PC-9 (cell line): Measurements from ENCODE around the gene IKZF2. TPM values are rescaled to one million over a fixed set of nuclear protein-coding genes. Genes with fewer than 3 reads are reported as not detected.

Experiments used
- BruUV-seq: library from RNA; stranded (reverse); fragments of 400-500 nt; replicated peaks from 2 replicates; lab custom pipeline; 2021; lab: Mats Ljungman, UMichigan
- CTCF ChIA-PET: fragments of 300-600 bp; sonication (Branson Sonifier 250); formaldehyde crosslinking; loops from one replicate; lab custom pipeline; 2022; ENCODE audit warnings: antibody characterized with exemption; lab: Charles Lee
- POLR2A ChIA-PET: fragments of 300-600 bp; sonication (Branson Sonifier 250); formaldehyde crosslinking; loops from one replicate; lab custom pipeline; 2022; ENCODE audit warnings: antibody characterized with exemption; ENCODE audit not compliant: unreplicated experiment; lab: Charles Lee
- DNase-seq, 2 experiments: peaks; one replicate each; pipeline versions ENCODE4 v3.0.0 to v3.0.0-alpha.2; 2015 to 2022; ENCODE audit warnings: mixed read lengths in 1 of 2
- H2AFZ ChIP-seq: fragments of 200-600 bp; sonication (generic); 2 replicates; pipeline ENCODE4 v1.8.1; 2017; ENCODE audit warnings: antibody characterized with exemption
- H3F3A ChIP-seq: fragments of 200-600 bp; sonication (generic); 2 replicates; pipeline ENCODE4 v1.8.1; 2017; ENCODE audit warnings: antibody characterized with exemption, mild to moderate bottlenecking, low read depth; ENCODE audit not compliant: insufficient read depth
- H3K27ac ChIP-seq: fragments of 200-600 bp; sonication (generic); 2 replicates; pipeline ENCODE4 v1.6.1; 2016; ENCODE audit warnings: mixed run types
- H3K27me3 ChIP-seq: fragments of 200-600 bp; sonication (generic); 2 replicates; pipeline ENCODE4 v1.6.1; 2016; ENCODE audit warnings: low read depth, mixed run types; ENCODE audit not compliant: insufficient read depth
- H3K36me3 ChIP-seq: fragments of 200-600 bp; sonication (generic); 2 replicates; pipeline ENCODE4 v1.6.1; 2016; ENCODE audit warnings: low read depth, mixed run types
- H3K4me1 ChIP-seq: fragments of 200-600 bp; sonication (generic); replicated peaks from 2 replicates; pipeline ENCODE4 v1.6.1; 2016; ENCODE audit warnings: mixed run types; ENCODE audit not compliant: insufficient read depth
- H3K4me2 ChIP-seq: fragments of 200-600 bp; sonication (generic); 2 replicates; pipeline ENCODE4 v1.6.1; 2017; ENCODE audit warnings: mixed run types
- H3K4me3 ChIP-seq: fragments of 200-600 bp; sonication (generic); 2 replicates; pipeline ENCODE4 v1.6.1; 2016; ENCODE audit warnings: mixed run types
- H3K79me2 ChIP-seq: fragments of 200-600 bp; sonication (generic); 2 replicates; pipeline ENCODE4 v1.6.1; 2017; ENCODE audit warnings: low read depth, mixed run types
- H3K9me2 ChIP-seq: fragments of 200-600 bp; sonication (generic); 2 replicates; pipeline ENCODE4 v1.8.1; 2017; ENCODE audit warnings: mild to moderate bottlenecking; ENCODE audit not compliant: insufficient read depth
- H3K9me3 ChIP-seq: fragments of 200-600 bp; sonication (generic); 2 replicates; pipeline ENCODE4 v1.8.1; 2016; ENCODE audit warnings: low read depth; ENCODE audit not compliant: insufficient read depth
- H4K20me1 ChIP-seq: fragments of 200-600 bp; sonication (generic); 2 replicates; pipeline ENCODE4 v1.8.1; 2017; ENCODE audit not compliant: insufficient read depth
- EZH2 ChIP-seq: fragments of 200-600 bp; sonication (generic); IDR thresholded peaks from 2 replicates; pipeline ENCODE4 v1.8.0; 2017; ENCODE audit warnings: antibody characterized with exemption, low read depth
- intact Hi-C: fragments of 100-400 bp; cut with micrococcal nuclease; formaldehyde crosslinking; loops from one replicate; pipeline ENCODE4 v1.10.0; 2022; ENCODE audit not compliant: unreplicated experiment
- total RNA-seq: library from RNA; stranded (reverse); gene quantifications from 2 replicates; pipeline ENCODE4 v1.2.3, GENCODE V29; 2021
- TF ChIP-seq, protein P1 (sequence below): fragments of 200-600 bp; sonication (generic); conservative IDR thresholded peaks from 2 replicates; pipeline ENCODE4 v1.6.1; 2017; ENCODE audit warnings: mixed run types, antibody characterized with exemption, mild to moderate bottlenecking, moderate library complexity

IKZF2 gene
- total RNA-seq, 1 experiment from 2014 or later = 28.3 TPM

DNA sequence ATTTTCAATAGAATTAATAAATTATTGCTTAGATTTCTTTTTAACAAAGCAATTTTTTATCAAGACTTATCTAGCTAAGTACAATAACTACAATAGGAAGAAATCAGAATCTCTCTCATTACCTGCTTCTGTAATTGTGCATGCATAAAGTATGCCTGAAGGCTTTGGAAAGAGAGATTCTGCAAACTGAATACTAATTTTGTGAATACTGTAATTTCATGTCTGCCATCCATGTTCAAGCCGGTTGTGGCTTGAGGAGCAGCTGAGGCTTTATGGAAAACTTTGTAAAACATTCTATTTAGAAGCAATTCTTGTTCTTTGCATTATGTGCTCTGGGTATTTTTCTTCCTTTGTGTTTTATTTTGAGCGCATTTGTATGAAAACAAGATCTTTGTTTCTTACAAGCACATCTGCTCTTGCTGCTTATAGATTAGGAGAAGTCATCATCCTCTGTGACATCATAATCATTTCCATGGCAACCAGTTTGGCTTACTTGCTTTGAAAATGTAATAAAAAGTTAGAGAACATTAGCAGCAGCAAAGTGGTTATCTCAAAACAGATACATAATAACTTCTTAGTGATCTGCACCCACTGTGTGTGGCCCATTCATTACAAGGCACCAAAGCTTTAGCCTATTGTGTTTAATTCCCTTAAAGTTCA lies 16.0 kb upstream of the IKZF2 start:
- Histone ChIP-seq H3K4me1 (no peaks in the 10 kb centered on the region), H3K9me3 (no peaks in the 10 kb centered on the region), H3F3A (no peaks in the 10 kb centered on the region), H3K27ac (no peak overlapping the region), H3K4me2 (no peak overlapping the region), H3K36me3 (no peaks in the 10 kb centered on the region), H3K27me3 (no peaks in the 10 kb centered on the region), H2AFZ (no peak overlapping the region), H3K79me2 (no peaks in the 10 kb centered on the region), H3K4me3 (no peak overlapping the region), H4K20me1 (no peaks in the 10 kb centered on the region), H3K9me2 (no peaks in the 10 kb centered on the region)
- TF ChIP-seq, protein P1, sequence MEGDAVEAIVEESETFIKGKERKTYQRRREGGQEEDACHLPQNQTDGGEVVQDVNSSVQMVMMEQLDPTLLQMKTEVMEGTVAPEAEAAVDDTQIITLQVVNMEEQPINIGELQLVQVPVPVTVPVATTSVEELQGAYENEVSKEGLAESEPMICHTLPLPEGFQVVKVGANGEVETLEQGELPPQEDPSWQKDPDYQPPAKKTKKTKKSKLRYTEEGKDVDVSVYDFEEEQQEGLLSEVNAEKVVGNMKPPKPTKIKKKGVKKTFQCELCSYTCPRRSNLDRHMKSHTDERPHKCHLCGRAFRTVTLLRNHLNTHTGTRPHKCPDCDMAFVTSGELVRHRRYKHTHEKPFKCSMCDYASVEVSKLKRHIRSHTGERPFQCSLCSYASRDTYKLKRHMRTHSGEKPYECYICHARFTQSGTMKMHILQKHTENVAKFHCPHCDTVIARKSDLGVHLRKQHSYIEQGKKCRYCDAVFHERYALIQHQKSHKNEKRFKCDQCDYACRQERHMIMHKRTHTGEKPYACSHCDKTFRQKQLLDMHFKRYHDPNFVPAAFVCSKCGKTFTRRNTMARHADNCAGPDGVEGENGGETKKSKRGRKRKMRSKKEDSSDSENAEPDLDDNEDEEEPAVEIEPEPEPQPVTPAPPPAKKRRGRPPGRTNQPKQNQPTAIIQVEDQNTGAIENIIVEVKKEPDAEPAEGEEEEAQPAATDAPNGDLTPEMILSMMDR = no peak
- TF ChIP-seq EZH2 = no peak
- DNase-seq = no peak
- BruUV-seq = no TSS peak
- POLR2A ChIA-PET = no interaction called here
- CTCF ChIA-PET = no interaction called here
- intact Hi-C loops = no loop called here

DNA sequence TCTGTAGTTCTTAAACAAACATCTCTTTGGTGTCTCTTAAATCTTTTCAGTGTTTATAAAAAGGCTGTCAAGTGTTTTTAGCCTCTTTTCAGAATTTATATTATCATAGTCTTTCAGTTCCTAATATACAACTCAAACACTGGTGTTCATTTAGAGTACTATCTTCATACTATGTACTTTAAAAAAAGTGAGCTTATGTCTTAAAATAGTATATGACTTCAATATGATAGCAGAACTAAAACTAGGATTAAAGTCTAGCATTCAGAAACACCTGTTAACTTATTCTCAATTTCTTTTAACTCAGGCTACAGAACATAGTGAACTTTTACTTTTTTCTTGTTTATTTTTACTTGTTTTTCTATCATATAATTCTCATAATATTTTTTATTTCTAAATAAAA lies 14.7 kb upstream of the IKZF2 start:
- Histone ChIP-seq H3K27ac (no peak overlapping the region), H3K27me3 (no peaks in the 10 kb centered on the region), H3K79me2 (no peaks in the 10 kb centered on the region), H3F3A (no peaks in the 10 kb centered on the region), H4K20me1 (no peaks in the 10 kb centered on the region), H3K9me2 (no peaks in the 10 kb centered on the region), H2AFZ (no peak overlapping the region), H3K4me1 (no peaks in the 10 kb centered on the region), H3K9me3 (no peaks in the 10 kb centered on the region), H3K4me3 (no peak overlapping the region), H3K36me3 (no peaks in the 10 kb centered on the region), H3K4me2 (no peak overlapping the region)
- TF ChIP-seq, protein P1 = no peak
- TF ChIP-seq EZH2 = no peak
- BruUV-seq = no TSS peak
- ChIA-PET POLR2A (no interaction called here), CTCF (no interaction called here)
- DNase-seq = no peak
- intact Hi-C loops = no loop called here

DNA sequence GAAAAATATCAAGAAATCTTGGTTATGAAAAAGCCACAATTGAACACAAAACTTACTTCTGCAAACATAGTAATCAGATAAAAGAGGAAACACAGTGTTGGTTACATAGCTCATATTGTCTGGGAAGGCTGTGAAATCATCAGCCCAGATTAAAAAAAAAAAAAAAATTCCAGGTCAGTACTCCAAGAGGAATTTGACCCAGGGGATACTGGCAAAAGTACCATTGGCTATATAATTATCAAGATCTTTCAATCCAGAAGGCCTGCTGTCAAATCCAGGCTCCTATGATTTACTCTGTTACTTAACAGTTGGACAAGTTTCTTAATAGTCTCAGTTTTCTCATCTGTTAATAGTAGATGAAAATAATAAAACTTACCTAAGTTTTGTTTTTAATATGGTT lies 12.9 kb upstream of the IKZF2 start:
- H3K27me3 ChIP-seq = no peaks in the 10 kb centered on the region
- H3K79me2 ChIP-seq = no peaks in the 10 kb centered on the region
- H3K9me2 ChIP-seq = no peaks in the 10 kb centered on the region
- H3K36me3 ChIP-seq = no peaks in the 10 kb centered on the region
- no peak overlapping the region for H3K4me3 ChIP-seq
- TF ChIP-seq EZH2 = no peak
- TF ChIP-seq, protein P1 = no peak
- no peaks in the 10 kb centered on the region for H3K9me3 ChIP-seq
- H3K27ac ChIP-seq = no peak overlapping the region
- no peaks in the 10 kb centered on the region for H4K20me1 ChIP-seq
- intact Hi-C loops = no loop called here
- H3K4me2 ChIP-seq = no peak overlapping the region
- ChIA-PET CTCF (no interaction called here), POLR2A (no interaction called here)
- H3F3A ChIP-seq = no peaks in the 10 kb centered on the region
- H2AFZ ChIP-seq = no peak overlapping the region
- no peak for DNase-seq
- no TSS peak for BruUV-seq
- H3K4me1 ChIP-seq = no peaks in the 10 kb centered on the region
